Lung (tissue), 12 donors: ENCODE measurements around the gene XCL2. TPM values are rescaled to one million over a fixed set of nuclear protein-coding genes. Genes with fewer than 3 reads are reported as not detected.

Experiments used
- ATAC-seq: fragments of 200-7000 bp; cut with Tn5 transposase; one replicate; pipeline ENCODE4 v1.9.1; 2020; ENCODE audit warnings: moderate number of reproducible peaks; ENCODE audit not compliant: insufficient read depth, low FRiP score
- DNase-seq, 3 donors: peaks; one replicate each; pipeline ENCODE4 v3.0.0-alpha.2; 2013 to 2017
- H3K27ac ChIP-seq, 2 donors: one replicate each; pipeline ENCODE4 v1.5.1; 2013; ENCODE audit warnings: mild to moderate bottlenecking in 2 of 2, moderate library complexity in 2 of 2, control low read depth in 1 of 2, inconsistent platforms in 1 of 2, low read depth in 1 of 2, low read length in 1 of 2
- H3K27me3 ChIP-seq, 3 donors: one replicate each; pipeline ENCODE4 v1.5.1; 2013; ENCODE audit warnings: low read length in 2 of 3; ENCODE audit not compliant: control insufficient read depth in 3 of 3, insufficient read depth in 3 of 3
- H3K36me3 ChIP-seq, 4 donors: one replicate each; pipeline ENCODE4 v1.5.1; 2013; ENCODE audit warnings: low read length in 4 of 4, mild to moderate bottlenecking in 1 of 4, moderate library complexity in 1 of 4; ENCODE audit not compliant: control insufficient read depth in 4 of 4, insufficient read depth in 4 of 4
- H3K4me1 ChIP-seq, 5 donors: one replicate each; pipeline ENCODE4 v1.5.1; 2013; ENCODE audit warnings: low read length in 5 of 5, mild to moderate bottlenecking in 2 of 5, moderate library complexity in 1 of 5; ENCODE audit not compliant: control insufficient read depth in 5 of 5, insufficient read depth in 5 of 5
- H3K4me3 ChIP-seq: one replicate; pipeline ENCODE4 v1.5.1; 2013; ENCODE audit warnings: mild to moderate bottlenecking, control low read depth, moderate library complexity
- H3K9ac ChIP-seq, 2 donors: one replicate each; pipeline ENCODE4 v1.5.1; 2013; ENCODE audit warnings: low read length in 2 of 2, control low read depth in 1 of 2; ENCODE audit not compliant: insufficient read depth in 1 of 2
- H3K9me3 ChIP-seq, 4 donors: one replicate each; pipeline ENCODE4 v1.5.1; 2013; ENCODE audit warnings: low read length in 3 of 4, mild to moderate bottlenecking in 1 of 4, moderate library complexity in 1 of 4; ENCODE audit not compliant: control insufficient read depth in 4 of 4, insufficient read depth in 3 of 4
- CTCF ChIP-seq: IDR thresholded peaks from 2 replicates; pipeline ENCODE4 v1.5.1; 2012; ENCODE audit warnings: mild to moderate bottlenecking; ENCODE audit errors: control extremely low read depth, extremely low read depth
- WGBS, 2 donors: extraction: QIAGEN DNeasy Blood & Tissue Kit; methylation state at CpG; one replicate each; pipeline ENCODE4 v1.1.7; 2013; 5-methylcytosine and 5-hydroxymethylcytosine counted together
- polyA plus RNA-seq, 2 donors: library from polyadenylated mRNA; stranded (reverse); fragments of 200-250 nt; gene quantifications; one replicate each; pipeline ENCODE4 v1.2.1, GENCODE V29; 2013
- total RNA-seq, 2 donors: library from RNA; depleted of rRNA in 1 of 2; stranded (reverse); fragments of >200 nt in 1 of 2; gene quantifications; one replicate each; pipeline ENCODE4 v1.2.1, GENCODE V29; 2014 to 2021
- donor health status: control.
- donor health status: control.
- donor health status: Bipolar disorder and iron deficiency.
- donor health status: healthy.
- donor health status: DM: yes; HTN: yes; CAD: no.

XCL2 gene
- total and polyA plus RNA-seq, 4 donors, result 0.41 to 4.6 (median 0.92) TPM

GRCh38 chr1:168491527-168492164 lies 52.2 kb downstream of the XCL2 start:
- no peak for ATAC-seq

More at GRCh38 chr1:168491527-168492164, 52.2 kb downstream of the XCL2 start:
- WGBS, 2 donors, result 43 to 77% methylated on average over 1 of the region's 1 CpG
- no peaks in the 10 kb centered on the region for H3K36me3 ChIP-seq
- DNase-seq, result peak in 1 of 3 donors; percentile 37
- TF ChIP-seq CTCF, result no peak
- no peak overlapping the region for H3K27ac ChIP-seq
- peaks cover 0 to 16% (median 0%) of the 10 kb centered on the region in 5 donors for H3K4me1 ChIP-seq
- no peak overlapping the region for H3K9ac ChIP-seq
- no peak overlapping the region for H3K4me3 ChIP-seq
- H3K27me3 ChIP-seq, result no peaks in the 10 kb centered on the region
- no peaks in the 10 kb centered on the region for H3K9me3 ChIP-seq

Other genes starting within 250 kb of the XCL2 start
- gene XCL1, start 32.6 kb upstream of the XCL2 start, total RNA-seq, result under 1 TPM; 0.15 to 0.43 TPM
- under 1 TPM; 0.29 to 0.71 TPM for gene XCL1, start 32.6 kb upstream of the XCL2 start, polyA plus RNA-seq
- 1 to 10 TPM; 7.4 to 9.5 TPM for gene DPT, start 185.2 kb upstream of the XCL2 start, total RNA-seq
- 1 to 10 TPM; 3.9 to 5.5 TPM for gene DPT, start 185.2 kb upstream of the XCL2 start, polyA plus RNA-seq